Stimulated activated CD8-positive, alpha-beta memory T cell treated with anti-CD3 and anti-CD28 coated beads, Interleukin-12 subunit alpha, Interleukin-12 subunit beta, amount 100 ng/mL, for 4 hours (primary cell): Measurements from ENCODE around the gene LRMDA.

ENCODE experiments used
- DNase-seq: peaks from one replicate; pipeline ENCODE4 v3.0.0-alpha.2; 2020; ENCODE audit warnings: low read depth

The LRMDA gene

DNA sequence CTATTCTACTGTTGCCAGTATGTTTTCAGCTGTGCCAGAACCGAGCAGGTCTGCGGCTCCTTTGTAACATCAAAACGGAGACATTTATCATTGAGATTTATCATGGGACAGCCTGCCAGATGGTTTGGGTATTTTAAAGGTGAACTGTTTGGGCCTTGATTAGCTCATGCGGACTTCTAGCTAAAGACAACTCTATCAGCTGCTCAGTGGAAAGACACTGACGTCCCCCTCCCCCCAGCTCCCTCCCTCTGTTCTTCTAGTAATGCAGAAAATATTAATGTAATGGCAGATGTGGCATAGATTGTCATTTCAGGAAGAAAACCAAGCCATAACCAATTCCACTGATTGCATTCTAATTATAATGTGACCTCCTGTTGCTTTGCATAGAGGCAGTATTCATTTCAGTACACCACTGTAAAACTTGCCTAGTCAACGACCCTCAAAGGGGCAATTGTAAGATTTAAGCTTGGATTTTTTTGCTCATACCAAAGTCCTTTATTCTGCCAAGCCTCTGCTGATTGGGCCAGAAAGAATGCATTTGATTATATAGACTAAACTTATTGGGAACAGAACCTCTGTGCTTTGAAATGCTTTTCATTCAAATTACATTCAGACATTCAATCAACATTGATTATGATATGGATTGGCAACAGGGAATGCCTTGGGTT, 966.8 kb downstream of the LRMDA start:
- DNase-seq, result no peak

DNA sequence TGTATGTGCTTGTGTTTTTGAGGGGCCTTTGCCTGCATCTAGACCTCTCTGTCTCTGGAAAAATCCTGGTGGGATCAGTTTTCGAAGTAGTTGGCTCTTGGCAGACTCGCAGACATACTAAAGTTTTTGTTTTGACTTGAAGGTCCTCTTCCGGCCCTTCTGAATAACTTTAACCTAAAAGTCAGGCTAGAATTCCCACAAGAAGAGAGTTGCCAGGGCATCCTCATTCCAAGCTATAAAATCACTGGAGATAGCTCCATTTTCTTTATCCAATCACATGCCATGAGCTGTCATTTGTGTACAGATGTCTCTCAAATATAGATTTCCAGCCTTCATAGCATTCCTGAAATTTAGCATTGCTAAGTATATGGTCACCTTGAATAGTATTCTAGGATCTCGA, 967.8 kb downstream of the LRMDA start:
- DNase-seq, result no peak

DNA sequence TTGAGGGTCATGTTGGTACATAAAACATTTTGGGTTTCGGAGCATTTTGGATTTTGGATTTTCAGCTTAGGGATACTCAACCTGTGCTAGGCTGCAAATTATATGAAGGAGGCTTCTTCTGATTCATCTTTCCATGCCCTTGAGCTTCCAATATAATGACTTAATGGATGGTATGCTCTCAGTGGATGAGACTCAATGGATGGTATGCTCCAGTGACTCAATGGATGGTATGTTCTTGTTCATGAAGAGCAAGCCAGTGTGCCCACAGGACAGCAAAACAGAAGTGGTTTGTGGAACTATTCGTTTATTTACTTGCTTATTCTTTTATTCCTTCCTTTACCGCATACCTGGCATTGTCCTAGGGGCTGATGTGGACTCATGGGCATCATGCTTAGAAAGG, 969.6 kb downstream of the LRMDA start:
- DNase-seq, result no peak

GRCh38 chr10:76403912-76404311, 972.5 kb downstream of the LRMDA start:
- DNase-seq, result no peak

DNA sequence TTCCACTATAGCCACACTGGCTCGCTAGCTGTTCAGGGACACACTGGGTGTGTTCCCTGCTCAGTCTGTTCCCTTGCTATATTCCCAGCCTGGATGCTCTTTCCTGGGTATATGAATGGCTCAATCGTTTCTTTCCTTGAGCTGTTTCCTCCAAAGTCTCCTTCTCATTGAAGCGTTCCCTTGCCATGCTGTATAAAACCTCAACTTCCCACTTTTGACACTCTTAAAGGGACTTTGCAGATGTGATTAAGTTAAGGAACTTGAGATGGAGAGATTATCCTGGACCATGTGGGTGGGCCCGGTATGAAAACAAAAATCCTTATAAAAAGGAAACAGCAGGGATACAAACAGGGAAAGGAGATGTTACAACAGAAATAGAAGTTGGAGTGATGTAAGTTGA, 973.1 kb downstream of the LRMDA start:
- DNase-seq, result no peak

DNA sequence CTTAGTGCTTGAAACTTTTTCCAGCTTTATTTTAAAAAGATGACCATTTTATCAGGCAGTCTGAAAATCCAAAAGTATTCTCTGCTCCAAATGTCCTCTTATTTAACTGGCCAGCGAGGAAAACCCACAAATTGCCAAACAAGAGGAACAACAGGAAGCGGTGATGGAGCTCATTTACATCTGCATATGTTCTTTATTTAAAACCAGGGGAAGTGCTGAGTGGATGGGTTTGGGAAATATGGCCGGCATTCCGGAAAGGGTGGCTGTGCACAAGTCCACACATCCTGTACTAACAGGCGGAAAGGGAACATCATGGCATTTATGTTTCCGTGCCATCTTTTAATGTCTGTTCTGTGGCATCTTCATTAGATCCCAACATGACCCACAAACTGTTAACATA, 974.5 kb downstream of the LRMDA start:
- DNase-seq, result no peak

GRCh38 chr10:76408646-76409045, 977.2 kb downstream of the LRMDA start:
- DNase-seq, result no peak

DNA sequence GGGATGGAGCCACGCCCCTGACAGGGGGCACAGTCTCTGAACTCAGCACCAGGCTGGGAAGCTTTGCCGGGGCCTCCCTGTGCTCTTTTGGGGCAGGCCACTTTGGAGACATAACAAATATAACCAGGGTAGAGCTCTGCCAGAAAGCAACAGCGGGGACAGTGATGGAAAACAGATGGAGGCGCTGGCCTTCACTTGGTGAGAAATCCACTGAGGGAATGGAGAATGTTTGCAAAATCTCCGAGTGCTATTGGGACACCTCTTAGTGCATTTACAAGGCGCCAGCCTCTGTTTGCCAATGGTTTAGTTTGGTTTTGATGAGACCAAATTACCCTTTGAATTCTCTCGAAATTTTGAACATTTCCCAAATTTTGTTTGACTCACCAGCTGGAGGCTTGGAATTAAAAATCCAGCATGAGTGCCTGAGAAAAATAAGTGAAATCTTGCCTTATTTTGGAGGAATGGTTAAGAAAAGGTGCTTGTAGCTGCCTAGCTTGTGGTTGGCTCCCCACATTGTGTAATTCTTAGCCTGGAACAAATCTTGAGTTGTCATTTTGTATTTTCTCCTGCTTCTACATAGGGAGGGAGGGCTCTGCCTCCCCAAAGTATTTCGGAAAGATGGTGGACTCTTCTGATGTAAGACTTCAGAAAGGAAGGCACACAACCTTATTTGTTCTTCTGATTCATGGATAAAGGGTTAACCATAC, 980.5 kb downstream of the LRMDA start:
- DNase-seq, result no peak

DNA sequence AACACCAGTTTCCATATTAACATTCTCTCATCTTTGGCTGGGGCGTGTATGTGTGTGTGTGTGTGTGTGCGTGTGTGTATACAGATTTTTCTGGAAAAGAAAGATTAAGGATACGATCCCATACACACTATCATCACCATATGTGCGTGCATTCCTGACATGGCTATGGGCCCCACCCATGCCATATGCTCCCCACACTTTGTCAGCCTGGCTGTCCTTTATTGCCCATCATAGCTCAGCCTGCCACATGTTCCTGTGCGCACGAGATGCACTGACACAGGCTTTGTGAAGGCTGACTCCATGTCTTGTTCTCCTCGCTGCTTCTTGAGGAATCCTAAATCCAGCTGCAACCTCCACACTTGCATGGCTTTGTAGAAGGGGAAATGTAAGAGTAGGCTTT, 984.1 kb downstream of the LRMDA start:
- no peak for DNase-seq

- DNase-seq, result no peak
Measured at GRCh38 chr10:76416642-76417041, 985.2 kb downstream of the LRMDA start.

DNA sequence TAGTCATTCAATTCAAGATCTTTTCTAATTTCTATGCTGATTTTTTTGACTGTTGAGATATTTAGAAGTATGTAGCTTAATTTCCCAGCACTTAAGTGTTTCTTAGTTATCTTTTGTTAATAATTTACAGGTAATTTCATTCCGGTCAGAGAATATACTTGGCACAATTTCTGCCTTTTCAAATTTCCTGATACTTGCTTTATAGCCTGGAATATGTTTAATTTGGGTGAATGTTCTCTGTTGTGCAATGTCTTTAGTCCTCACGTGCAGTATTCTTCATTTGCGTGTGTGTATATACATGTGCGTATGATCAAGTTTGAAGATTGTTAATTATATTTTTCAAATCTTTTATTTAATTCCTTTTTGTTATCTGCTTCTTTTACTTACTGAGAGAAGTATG, 989.3 kb downstream of the LRMDA start:
- DNase-seq, result no peak

- no peak for DNase-seq
Measured at GRCh38 chr10:76422769-76423168, 991.3 kb downstream of the LRMDA start.

GRCh38 chr10:76428551-76429367, 997.3 kb downstream of the LRMDA start:
- DNase-seq, result no peak

DNA sequence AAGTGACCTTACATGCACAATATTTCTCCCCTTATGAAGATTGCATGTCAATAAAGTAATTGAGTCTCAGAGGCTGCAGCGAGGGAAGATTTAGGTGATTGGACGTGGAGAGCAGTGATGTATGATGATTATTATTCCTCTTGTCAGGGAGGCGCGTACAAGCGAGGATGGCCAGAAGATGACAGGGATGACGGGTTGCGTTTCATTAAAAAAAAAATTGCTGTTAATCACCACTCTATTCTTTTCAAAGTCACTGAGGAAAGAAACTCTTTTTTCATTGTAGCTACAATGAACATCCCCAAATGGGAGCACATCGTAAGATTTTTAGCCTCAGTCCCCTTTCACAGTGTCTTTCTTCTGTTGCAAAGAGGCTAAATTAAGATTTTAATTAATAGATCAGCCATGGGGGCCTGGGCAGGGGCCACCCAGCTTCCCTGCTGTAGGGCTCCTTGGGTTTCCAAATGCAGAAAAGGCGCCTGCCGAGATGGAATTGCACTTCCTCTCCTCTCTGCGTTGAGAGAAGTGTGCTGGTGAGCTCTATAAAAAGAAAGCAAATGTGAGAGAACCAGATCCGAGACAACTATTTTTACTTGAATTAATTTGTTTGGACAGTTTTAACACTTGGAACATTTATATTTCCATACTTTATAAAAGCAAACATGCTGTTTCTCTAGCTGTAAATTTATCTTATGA, 998.1 kb downstream of the LRMDA start:
- no peak for DNase-seq

GRCh38 chr10:76430061-76430645, 998.7 kb downstream of the LRMDA start:
- DNase-seq, result no peak

DNA sequence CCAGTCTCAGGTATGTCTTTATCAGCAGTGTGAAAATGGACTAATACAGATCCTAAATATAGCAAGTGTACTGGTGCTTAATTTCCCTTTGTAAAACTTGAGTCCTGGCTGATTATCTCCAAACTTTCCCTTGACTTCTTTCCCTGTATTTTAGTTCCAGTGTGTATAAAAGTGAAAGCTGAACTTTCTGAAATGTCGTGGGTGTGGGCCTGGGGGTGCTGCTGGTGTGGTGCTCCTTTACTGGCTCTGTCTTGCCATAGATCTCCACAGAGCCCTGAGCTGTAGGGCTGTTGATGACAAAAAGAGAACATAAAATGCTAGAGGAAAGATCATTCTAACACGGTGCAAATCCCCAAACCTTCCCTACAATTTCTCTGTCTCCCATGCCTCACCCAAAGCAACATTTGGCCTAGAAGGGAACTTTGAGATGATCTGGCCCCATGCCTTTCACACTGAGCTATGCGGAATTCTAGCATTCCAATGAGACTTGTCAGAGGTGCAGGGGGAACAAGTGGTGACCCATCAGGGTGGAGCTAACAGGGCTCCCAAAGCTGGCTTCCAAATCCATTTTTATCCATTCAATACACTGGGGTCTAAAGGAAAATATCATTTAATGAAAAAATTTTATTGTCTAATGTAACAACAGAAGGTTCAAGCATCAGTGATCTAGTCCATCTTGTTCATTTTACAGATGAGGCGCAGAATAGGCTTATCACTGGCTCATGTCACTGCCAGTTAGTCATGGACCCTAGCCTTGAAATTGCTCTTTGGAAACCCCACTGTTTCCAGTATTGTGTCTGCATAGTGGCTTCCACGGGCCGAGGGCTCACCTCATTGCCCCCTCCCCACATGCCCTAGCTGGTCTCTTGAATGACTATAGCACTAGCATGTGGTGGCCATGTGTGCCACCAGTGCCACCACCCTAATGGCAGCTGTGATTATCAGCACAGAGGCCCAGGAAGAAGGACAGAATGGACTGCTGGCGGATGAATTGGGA, 1000.9 kb downstream of the LRMDA start:
- DNase-seq, result no peak

DNA sequence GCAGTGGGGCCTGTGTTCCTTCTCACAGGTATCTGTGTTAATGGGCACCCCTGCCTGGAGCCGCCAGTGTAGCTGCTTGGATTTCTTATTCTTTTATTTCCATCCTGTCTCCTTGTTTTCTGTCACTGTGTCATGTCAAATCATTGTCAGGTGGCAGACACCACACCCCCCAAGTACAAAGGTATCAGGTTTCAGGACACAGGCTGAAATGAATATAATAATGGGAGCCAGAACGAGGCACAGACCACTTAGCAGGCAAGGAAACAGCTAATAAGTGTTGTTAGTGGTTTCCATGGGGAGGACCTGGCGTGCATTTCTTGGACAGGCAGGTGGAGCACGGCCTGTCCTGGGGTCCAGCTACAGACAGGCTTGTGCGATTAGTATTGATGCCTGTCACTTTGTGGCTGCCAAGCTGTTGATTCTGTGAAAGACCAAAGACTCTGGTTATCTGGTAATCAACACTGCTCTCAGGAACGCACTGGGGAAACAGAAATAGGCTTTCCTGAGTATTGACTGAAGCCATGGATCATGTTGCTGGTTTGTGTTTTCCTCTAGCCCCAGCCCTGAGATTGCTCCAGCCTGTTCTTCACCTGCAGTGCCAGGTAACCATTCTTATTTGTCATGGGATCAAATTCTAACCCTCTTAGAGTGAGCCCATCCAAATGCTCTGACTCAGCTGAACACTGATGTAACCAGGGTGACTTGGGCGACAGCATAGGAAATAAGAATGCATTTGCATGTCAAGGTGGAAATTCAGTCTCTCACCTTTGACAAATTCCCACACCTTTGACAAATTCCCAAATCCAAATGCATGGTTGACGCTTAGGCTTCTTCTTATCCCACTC, 1002.0 kb downstream of the LRMDA start:
- DNase-seq, result no peak

- DNase-seq, result no peak
Measured at GRCh38 chr10:76435157-76435556, 1003.7 kb downstream of the LRMDA start.

- no peak for DNase-seq
Measured at GRCh38 chr10:76436401-76436811, 1005.0 kb downstream of the LRMDA start.

- DNase-seq, result no peak
Measured at GRCh38 chr10:76436981-76437380, 1005.6 kb downstream of the LRMDA start.
